ENCODE data around the gene ANP32E. TPM values are rescaled to one million over a fixed set of nuclear protein-coding genes. Genes with fewer than 3 reads are reported as not detected.

Gene ANP32E
- total and polyA plus RNA-seq, 3 donors from 2014 or later = 8.9 to 11.8 (median 10.5) TPM

- no peaks in the 10 kb centered on the region for H3K4me1 ChIP-seq
- no peaks in the 10 kb centered on the region for H3K9me3 ChIP-seq
- H3K27me3 ChIP-seq = no peaks in the 10 kb centered on the region
- no peak overlapping the region for H3K4me3 ChIP-seq
- TF ChIP-seq POLR2A (IDR thresholded peaks at IDR 0.05) (no peak), CTCF (IDR thresholded peaks at IDR 0.05) (no peak)
- H3K36me3 ChIP-seq (ENCODE audit: low read depth, missing control alignments) = no peaks in the 10 kb centered on the region
- intact Hi-C loops (cut with DNase I; ENCODE audit: low total_unique reads) = no loop called here
- H3K27ac ChIP-seq = no peak overlapping the region
- WGBS, 2 donors = 82 to 84% methylated on average over 7 of the region's 7 CpGs
- DNase-seq = no peak
Observed at GRCh38 chr1:150173141-150173585, 62.7 kb downstream of the ANP32E start.

GRCh38 chr1:150171801-150172200 is 64.1 kb downstream of the ANP32E start:
- H3K4me1 ChIP-seq = no peaks in the 10 kb centered on the region
- intact Hi-C loops (cut with DNase I; ENCODE audit: low total_unique reads) = no loop called here
- no peak for DNase-seq
- no peaks in the 10 kb centered on the region for H3K27me3 ChIP-seq
- H3K27ac ChIP-seq = no peak overlapping the region
- TF ChIP-seq CTCF (IDR thresholded peaks at IDR 0.05) = no peak
- no peak for TF ChIP-seq POLR2A (IDR thresholded peaks at IDR 0.05)
- no peaks in the 10 kb centered on the region for H3K9me3 ChIP-seq
- no peaks in the 10 kb centered on the region for H3K36me3 ChIP-seq (ENCODE audit: low read depth, missing control alignments)
- 73 to 87% methylated on average over 2 of the region's 2 CpGs for WGBS, 2 donors
- H3K4me3 ChIP-seq = no peak overlapping the region

- TF ChIP-seq CTCF (IDR thresholded peaks at IDR 0.05) (peak; percentile 60 to 72 (median 71)), POLR2A (IDR thresholded peaks at IDR 0.05) (no peak)
- WGBS, 2 donors = 33 to 43% methylated on average over 6 of the region's 6 CpGs
Observed at GRCh38 chr1:150168960-150169601, 66.8 kb downstream of the ANP32E start.

More at GRCh38 chr1:150168960-150169601, 66.8 kb downstream of the ANP32E start:
- Histone ChIP-seq H3K4me1 (no peaks in the 10 kb centered on the region), H3K4me3 (no peak overlapping the region), H3K36me3 (ENCODE audit: low read depth, missing control alignments) (no peaks in the 10 kb centered on the region), H3K27ac (no peak overlapping the region), H3K9me3 (no peaks in the 10 kb centered on the region), H3K27me3 (no peaks in the 10 kb centered on the region)
- peak; percentile 77 for DNase-seq
- intact Hi-C loops (cut with DNase I; ENCODE audit: low total_unique reads) = loop anchor here (5.0 kb wide), 1 partner anchor 92 kb away; no protein-coding TSS in a partner anchor

Small RNAs within 50 kb of the gene (small RNA-seq; reads per million reads assigned to genes)
- 0 reads per million in 2 donors for gene RN7SL480P
- 0 to 0.09 reads per million in 2 donors for gene RNU2-17P

Other genes with a start within 250 kb of the ANP32E start
- gene OTUD7B, start 225.4 kb downstream of the ANP32E start, total RNA-seq = 10 to 100 TPM; 23.1 to 31.5 TPM
- 30.3 TPM for gene OTUD7B, start 225.4 kb downstream of the ANP32E start, polyA plus RNA-seq (ENCODE audit: insufficient read depth, low read depth, low replicate concordance)
- 10 to 100 TPM; 50.3 to 50.7 TPM for gene VPS45, start 168.3 kb downstream of the ANP32E start, total RNA-seq
- gene VPS45, start 168.3 kb downstream of the ANP32E start, polyA plus RNA-seq (ENCODE audit: insufficient read depth, low read depth, low replicate concordance) = 28.4 TPM
- 100 to 1,000 TPM in 1 of 2 donors, 10 to 100 TPM in 1; 83.5 to 175 TPM for gene PLEKHO1, start 86.2 kb downstream of the ANP32E start, total RNA-seq
- 283 TPM for gene PLEKHO1, start 86.2 kb downstream of the ANP32E start, polyA plus RNA-seq (ENCODE audit: insufficient read depth, low read depth, low replicate concordance)
- gene CA14, start 21.7 kb upstream of the ANP32E start, total RNA-seq = under 1 TPM in 1 of 2 donors, not detected in 1; 0.25 TPM
- 0.98 TPM for gene CA14, start 21.7 kb upstream of the ANP32E start, polyA plus RNA-seq (ENCODE audit: insufficient read depth, low read depth, low replicate concordance)
- gene APH1A, start 32.9 kb upstream of the ANP32E start, total RNA-seq = 100 to 1,000 TPM in 1 of 2 donors, 10 to 100 TPM in 1; 64.0 to 102 TPM
- gene APH1A, start 32.9 kb upstream of the ANP32E start, polyA plus RNA-seq (ENCODE audit: insufficient read depth, low read depth, low replicate concordance) = 86.2 TPM
- 1 to 10 TPM; 2.9 to 7.0 TPM for gene C1orf54, start 36.7 kb upstream of the ANP32E start, total RNA-seq
- gene C1orf54, start 36.7 kb upstream of the ANP32E start, polyA plus RNA-seq (ENCODE audit: insufficient read depth, low read depth, low replicate concordance) = 23.7 TPM
- gene CIART, start 46.4 kb upstream of the ANP32E start, total RNA-seq = 10 to 100 TPM; 10.3 to 10.6 TPM
- 11.8 TPM for gene CIART, start 46.4 kb upstream of the ANP32E start, polyA plus RNA-seq (ENCODE audit: insufficient read depth, low read depth, low replicate concordance)
- gene MRPS21, start 57.7 kb upstream of the ANP32E start, total RNA-seq = 10 to 100 TPM; 43.5 to 45.8 TPM
- gene MRPS21, start 57.7 kb upstream of the ANP32E start, polyA plus RNA-seq (ENCODE audit: insufficient read depth, low read depth, low replicate concordance) = 72.2 TPM
- 100 to 1,000 TPM in 1 of 2 donors, 10 to 100 TPM in 1; 77.9 to 101 TPM for gene PRPF3, start 85.4 kb upstream of the ANP32E start, total RNA-seq
- gene PRPF3, start 85.4 kb upstream of the ANP32E start, polyA plus RNA-seq (ENCODE audit: insufficient read depth, low read depth, low replicate concordance) = 59.2 TPM
- gene RPRD2, start 128.0 kb upstream of the ANP32E start, total RNA-seq = 10 to 100 TPM; 32.1 to 36.3 TPM
- gene RPRD2, start 128.0 kb upstream of the ANP32E start, polyA plus RNA-seq (ENCODE audit: insufficient read depth, low read depth, low replicate concordance) = 38.9 TPM